ENCODE measurements around the gene ATRNL1.
"Not testable (repeated sequence)": the region's sequence is repeated elsewhere in the genome, so short reads cannot be mapped to it uniquely, and the experiment has no call there.

ATRNL1 gene

DNA sequence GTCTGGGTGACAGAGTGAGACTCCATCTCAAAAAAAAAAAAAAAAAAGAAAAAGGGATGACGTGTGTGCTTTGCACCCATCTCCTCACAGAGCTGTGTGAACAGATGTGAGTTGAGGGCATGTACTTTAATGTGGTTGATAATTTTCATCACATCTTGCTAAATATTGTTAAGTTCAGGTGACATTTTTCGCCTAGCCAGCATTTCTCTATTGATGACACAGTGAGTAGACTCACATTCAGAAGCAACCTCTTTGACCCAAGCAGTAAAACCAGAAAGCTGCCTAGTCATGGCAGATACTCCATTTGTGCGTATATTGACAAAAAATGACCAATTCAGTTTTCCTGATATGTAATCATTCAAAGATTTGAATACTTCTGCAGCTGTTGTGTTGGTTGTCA is 126.0 kb downstream of the ATRNL1 start:
- DNase-seq = no peak

DNA sequence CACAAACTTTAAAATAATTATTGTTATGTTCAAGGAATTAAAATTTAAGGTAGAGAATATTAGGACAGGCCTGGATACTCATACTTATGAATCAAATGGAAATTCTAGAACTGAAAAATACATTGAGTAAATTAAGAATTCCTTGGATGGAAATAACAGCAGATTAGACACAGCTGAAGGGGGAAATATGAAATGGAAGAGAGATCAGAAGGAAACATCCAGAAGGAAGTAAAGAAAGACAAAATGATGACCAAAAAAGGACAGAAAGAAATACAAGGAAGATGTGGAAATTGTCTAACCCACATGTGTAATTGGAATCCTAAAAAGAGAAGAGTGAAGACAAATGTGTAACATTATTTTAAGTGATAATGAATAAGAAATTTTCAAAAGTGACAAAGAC is 128.9 kb downstream of the ATRNL1 start:
- no peak for DNase-seq

GRCh38 chr10:115239761-115240160 is 146.6 kb downstream of the ATRNL1 start:
- DNase-seq = no peak

DNA sequence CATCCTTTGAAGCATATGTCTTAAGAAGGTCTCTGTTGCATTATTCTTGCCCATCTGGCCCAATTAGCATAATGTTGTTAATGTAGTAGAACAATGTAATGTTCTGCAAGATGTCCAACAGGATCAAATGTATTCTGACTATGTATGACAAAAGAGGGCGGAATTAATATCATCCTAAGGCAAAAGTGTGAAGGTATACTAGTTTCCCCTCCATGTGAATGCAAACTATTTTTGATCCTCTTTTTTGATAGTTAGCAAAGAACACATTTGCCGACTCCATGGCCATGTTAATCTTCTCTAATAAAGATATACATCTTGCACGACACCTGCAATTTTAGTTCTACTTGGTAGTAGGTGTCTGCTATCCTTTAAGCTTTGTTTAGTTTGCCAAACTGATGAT is 157.6 kb downstream of the ATRNL1 start:
- DNase-seq = no peak

DNA sequence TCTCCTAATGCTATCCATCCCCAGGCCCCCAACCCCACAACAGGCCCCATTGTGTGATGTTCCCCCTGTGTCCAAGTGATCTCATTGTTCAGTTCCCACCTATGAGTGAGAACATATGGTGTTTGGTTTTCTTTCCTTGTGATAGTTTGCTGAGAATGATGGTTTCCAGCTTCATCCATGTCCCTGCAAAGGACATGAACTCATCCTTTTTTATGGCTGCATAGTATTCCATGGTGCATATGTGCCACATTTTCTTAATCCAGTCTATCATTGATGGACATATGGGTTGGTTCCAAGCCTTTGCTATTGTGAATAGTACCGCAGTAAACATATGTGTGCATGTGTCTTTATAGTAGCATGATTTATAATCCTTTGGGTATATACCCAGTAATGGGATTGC is 160.6 kb downstream of the ATRNL1 start:
- DNase-seq = not testable (repeated sequence)

DNA sequence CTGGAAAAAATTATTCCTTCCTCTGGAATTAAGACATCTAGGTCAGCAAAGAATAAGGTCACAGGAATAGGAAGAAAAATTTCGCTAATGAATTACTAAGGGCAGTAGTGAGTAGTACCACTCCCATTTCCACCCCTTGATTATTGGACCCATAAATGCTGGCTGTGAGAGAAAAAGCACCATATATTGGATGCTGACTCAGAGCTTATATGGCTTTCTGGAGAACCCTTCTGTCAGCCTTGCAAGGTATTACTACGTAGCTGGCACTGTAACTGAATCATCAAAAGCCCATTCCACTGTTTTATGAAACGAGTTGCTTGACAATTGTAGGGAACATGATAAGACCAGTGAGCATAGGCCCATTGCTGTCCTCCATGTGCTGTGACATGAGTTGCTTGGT is 179.3 kb downstream of the ATRNL1 start:
- no peak for DNase-seq

DNA sequence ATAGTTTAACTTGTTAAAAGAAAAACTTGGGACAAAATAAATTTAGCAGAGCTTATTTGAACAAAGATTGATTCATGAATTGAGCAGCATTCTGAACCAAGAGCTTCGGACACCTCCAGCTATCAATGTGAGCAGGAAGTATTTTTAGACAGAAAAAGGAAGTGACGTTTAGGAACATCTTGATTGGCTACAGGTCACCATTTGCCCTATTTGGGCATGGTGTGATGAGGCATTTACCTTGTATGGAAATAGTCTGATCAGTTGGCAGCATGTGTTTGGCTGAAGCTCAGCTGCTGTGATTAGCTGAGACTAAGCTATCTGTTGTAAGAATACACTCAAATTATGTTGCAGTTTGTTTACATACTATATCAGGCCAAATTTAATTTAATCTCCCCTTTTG is 185.1 kb downstream of the ATRNL1 start:
- no peak for DNase-seq

GRCh38 chr10:115295213-115295805 is 202.1 kb downstream of the ATRNL1 start:
- DNase-seq = no peak

DNA sequence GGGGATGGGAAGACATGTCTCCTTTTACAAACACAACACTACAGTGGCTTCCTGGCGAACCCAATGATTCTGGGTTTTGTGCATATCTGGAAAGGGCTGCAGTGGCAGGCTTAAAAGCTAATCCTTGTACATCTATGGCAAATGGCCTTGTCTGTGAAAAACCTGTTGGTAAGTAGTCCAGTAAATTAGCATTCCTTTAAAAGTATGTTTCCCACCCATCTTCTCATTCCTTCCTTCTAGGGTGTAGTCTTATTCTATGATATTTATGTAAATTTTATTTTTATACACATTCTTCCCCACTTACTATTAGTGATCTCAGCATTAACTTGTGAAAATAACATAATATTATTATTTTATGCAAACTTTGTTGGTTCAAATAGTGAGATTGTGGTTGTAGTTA is 206.9 kb downstream of the ATRNL1 start:
- DNase-seq = no peak

DNA sequence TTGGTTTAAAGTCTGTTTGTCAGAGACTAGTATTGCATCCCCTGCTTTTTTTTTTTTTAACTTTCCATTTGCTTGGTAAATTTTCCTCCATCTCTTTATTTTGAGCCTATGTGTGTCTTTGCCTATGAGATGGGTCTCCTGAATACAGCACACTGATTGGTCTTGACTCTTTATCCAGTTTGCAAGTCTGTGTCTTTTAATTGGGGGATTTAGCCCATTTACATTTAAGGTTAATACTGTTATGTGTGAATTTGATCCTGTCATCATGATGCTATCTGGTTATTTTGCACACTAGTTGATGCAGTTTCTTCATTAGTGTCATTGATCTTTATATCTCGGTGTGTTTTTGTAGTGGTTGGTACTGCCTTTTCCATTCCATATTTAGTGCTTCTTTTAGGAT is 226.5 kb downstream of the ATRNL1 start:
- DNase-seq = not testable (repeated sequence)

DNA sequence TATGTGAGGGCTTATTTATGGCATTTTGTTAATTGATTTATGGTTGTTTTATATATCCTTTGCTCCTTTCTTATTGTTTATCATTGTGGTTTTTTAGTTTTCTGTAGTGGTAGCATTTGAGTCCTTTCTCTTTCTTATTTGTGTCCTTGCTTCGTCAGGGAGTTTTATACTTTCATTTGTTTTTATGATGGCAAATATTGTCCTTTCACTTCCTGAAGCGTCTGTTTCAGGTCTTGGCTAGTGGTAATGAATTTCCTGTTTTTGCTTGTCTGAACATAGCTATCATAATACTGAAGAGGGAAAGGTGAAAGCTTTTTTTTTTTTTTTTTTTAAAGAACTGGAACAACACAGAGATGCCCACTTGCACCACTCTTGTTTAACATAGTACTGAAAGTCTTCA is 228.2 kb downstream of the ATRNL1 start:
- DNase-seq = no peak

DNA sequence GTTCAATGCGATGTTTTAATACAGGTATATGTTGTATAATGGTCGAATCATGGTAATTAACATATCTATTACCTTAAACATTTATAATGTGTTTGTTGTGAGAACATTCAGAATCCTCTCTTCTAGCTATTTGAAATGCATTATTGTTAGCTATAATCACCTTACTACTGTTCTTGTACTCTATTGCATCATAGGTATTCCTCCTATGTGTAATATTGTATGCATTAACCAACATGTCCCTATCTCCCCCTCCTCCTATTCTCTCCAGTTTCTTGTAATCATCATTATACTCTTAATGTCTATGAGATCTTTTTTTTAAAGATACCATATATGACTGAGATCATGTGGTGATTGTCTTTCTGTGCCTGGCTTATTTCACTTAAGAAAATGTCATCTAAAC is 235.2 kb downstream of the ATRNL1 start:
- DNase-seq = no peak

DNA sequence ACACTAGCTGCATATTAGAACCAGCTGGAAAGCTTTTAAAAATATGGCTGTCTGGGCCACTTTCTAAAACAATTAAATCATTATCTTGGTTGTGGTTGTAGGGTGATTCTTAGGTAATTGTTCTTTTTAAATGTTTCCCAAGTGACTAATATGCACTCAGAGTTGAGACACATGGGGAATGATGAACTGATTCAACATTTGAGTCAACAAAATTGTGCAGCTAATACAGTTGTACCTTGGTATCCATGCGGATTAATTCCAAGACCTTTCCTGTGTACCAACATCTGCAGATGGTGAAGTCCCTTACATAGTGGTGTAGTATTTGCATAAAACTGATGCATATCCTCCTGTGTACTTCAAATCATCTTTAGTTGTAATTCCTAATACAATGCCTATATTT is 242.2 kb downstream of the ATRNL1 start:
- DNase-seq = no peak

GRCh38 chr10:115355162-115355760 is 262.1 kb downstream of the ATRNL1 start:
- peak; percentile 1 for DNase-seq

- not testable (repeated sequence) for DNase-seq
These were observed 274.8 kb downstream of the ATRNL1 start for GRCh38 chr10:115367920-115368319.

- no peak for DNase-seq
These were observed 285.9 kb downstream of the ATRNL1 start for GRCh38 chr10:115379064-115379463.

GRCh38 chr10:115384665-115385064 is 291.5 kb downstream of the ATRNL1 start:
- no peak for DNase-seq

GRCh38 chr10:115390607-115391006 is 297.4 kb downstream of the ATRNL1 start:
- no peak for DNase-seq

DNA sequence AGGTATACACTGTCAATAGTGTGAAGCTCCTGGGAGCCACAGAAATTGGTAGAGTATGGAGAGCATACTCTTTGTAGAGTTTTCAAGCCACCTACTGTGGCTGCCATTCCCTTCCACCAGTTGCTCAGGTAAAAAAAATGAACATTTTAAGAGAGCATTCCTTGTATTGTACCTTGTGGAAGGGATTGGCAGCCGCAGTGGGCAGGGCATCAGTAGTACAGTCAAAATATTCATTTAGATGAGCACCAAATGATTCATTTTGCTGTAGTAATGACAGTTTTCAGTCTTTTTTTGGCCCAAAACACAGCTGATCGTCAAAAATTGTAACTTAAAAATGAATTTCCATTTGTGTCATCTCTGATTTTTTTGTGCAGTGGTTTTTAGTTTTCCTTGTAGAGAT is 304.9 kb downstream of the ATRNL1 start:
- DNase-seq = no peak

- peak; percentile 15 for DNase-seq
These were observed 309.5 kb downstream of the ATRNL1 start for GRCh38 chr10:115402699-115403098.

DNA sequence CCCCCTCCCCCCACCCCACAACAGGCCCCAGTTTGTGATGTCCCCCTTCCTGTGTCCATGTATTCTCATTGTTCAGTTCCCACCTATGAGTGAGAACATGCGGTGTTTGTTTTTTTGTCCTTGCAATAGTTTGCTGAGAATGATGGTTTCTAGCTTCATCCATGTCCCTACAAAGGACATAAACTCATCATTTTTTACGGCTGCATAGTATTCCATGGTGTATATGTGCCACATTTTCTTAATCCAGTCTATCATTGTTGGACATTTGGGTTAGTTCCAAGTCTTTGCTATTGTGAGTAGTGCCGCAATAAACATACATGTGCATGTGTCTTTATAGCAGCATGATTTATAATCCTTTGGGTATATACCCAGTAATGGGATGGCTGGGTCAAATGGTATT is 312.7 kb downstream of the ATRNL1 start:
- DNase-seq = not testable (repeated sequence)

- no peak for DNase-seq
These were observed 316.2 kb downstream of the ATRNL1 start for GRCh38 chr10:115409347-115409746.

DNA sequence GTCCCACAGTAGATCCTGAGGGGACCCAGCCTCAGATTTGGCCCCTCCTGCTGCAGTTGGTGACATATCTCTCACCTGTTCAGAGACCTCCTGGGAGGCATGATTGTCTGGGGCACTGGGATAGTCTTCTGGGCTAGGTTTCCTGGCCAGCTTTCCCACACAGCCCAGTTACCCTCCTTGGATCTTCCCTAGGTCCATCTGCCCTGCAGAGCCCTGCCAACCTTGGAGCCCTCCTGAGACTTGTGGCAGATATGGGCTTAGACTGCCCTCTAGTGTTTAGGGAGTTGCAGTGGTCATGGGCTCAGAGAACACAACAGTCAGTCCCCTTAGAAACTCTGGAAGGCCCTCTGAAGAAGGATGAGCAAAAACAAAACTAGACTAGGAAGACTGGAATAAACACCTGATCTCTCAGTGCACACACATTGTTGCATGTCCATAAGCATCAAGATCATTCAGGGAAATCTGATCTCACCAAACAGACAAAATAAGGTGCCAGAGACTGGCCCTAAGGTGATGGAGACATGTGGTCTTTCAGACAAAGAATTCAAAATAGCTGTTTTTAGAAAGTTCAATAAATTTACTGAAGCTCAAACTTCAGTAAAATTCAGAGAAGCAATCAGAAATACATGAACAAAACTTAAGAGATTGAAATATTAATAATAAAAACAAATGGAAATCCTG is 324.6 kb downstream of the ATRNL1 start:
- DNase-seq = no peak

GRCh38 chr10:115422624-115423023 is 329.5 kb downstream of the ATRNL1 start:
- no peak for DNase-seq

- DNase-seq = no peak
These were observed 334.4 kb downstream of the ATRNL1 start for GRCh38 chr10:115427611-115428010.
